Measurements from ENCODE around the gene WDR12. TPM values are rescaled to one million over a fixed set of nuclear protein-coding genes. Genes with fewer than 3 reads are reported as not detected.
A peak's percentile ranks its signal among the peaks of the same experiment; 100 is the strongest.
"Not testable (repeated sequence)": the region's sequence is repeated elsewhere in the genome, so short reads cannot be mapped to it uniquely, and the experiment has no call there.

WDR12 gene
- total RNA-seq, 4 donors from 2014 or later, result 6.2 to 18.7 (median 7.6) TPM

GRCh38 chr2:202933139-202933510 lies 21.7 kb upstream of the WDR12 start:
- no peak for DNase-seq (ENCODE audit: low spot score in 2 of 2)
- WGBS, 2 donors, result 90 to 93% methylated on average over 5 of the region's 5 CpGs
- no peak overlapping the region for H3K4me3 ChIP-seq (ENCODE audit: low read depth, poor library complexity, severe bottlenecking)
- TF ChIP-seq POLR2A (IDR thresholded peaks at IDR 0.05), result no peak
- no peak for TF ChIP-seq CTCF (IDR thresholded peaks at IDR 0.05)
- intact Hi-C loops (cut with DNase I; ENCODE audit: low total_unique reads), result no loop called here

- H3K4me3 ChIP-seq (ENCODE audit: low read depth, poor library complexity, severe bottlenecking), result no peak overlapping the region
- no peak for DNase-seq (ENCODE audit: low spot score in 2 of 2)
- WGBS, 2 donors, result 88 to 89% methylated on average over 3 of the region's 3 CpGs
- TF ChIP-seq POLR2A (IDR thresholded peaks at IDR 0.05), result no peak
- TF ChIP-seq CTCF (IDR thresholded peaks at IDR 0.05), result no peak
- intact Hi-C loops (cut with DNase I; ENCODE audit: low total_unique reads), result no loop called here
These were observed 21.1 kb upstream of the WDR12 start for GRCh38 chr2:202932425-202933138.

- TF ChIP-seq POLR2A (IDR thresholded peaks at IDR 0.05) (no peak), CTCF (IDR thresholded peaks at IDR 0.05) (no peak)
- no peak for DNase-seq (ENCODE audit: low spot score in 2 of 2)
- WGBS, 2 donors, result 85 to 91% methylated on average over 1 of the region's 1 CpG
- intact Hi-C loops (cut with DNase I; ENCODE audit: low total_unique reads), result no loop called here
- H3K4me3 ChIP-seq (ENCODE audit: low read depth, poor library complexity, severe bottlenecking), result no peak overlapping the region
These were observed 7.4 kb upstream of the WDR12 start for GRCh38 chr2:202918860-202919259.

GRCh38 chr2:202912342-202913201 lies 1.1 kb upstream of the WDR12 start:
- peak overlapping the region; percentile 66 for H3K4me3 ChIP-seq (ENCODE audit: low read depth, poor library complexity, severe bottlenecking)
- intact Hi-C loops (cut with DNase I; ENCODE audit: low total_unique reads); DNase-seq (ENCODE audit: low spot score in 2 of 2): not testable (repeated sequence)
- WGBS, 2 donors, result 3 to 4% methylated on average over 8 of the region's 49 CpGs

- TF ChIP-seq POLR2A (IDR thresholded peaks at IDR 0.05), result no peak
- TF ChIP-seq CTCF (IDR thresholded peaks at IDR 0.05), result no peak
- intact Hi-C loops (cut with DNase I; ENCODE audit: low total_unique reads), result no loop called here
- H3K4me3 ChIP-seq (ENCODE audit: low read depth, poor library complexity, severe bottlenecking), result peak overlapping the region; percentile 66
- no peak for DNase-seq (ENCODE audit: low spot score in 2 of 2)
- 0% methylated on average over 8 of the region's 8 CpGs for WGBS, 2 donors
These were observed 316 bp downstream of the WDR12 start for GRCh38 chr2:202911203-202911511.

GRCh38 chr2:202910698-202911097 lies 775 bp downstream of the WDR12 start:
- TF ChIP-seq POLR2A (IDR thresholded peaks at IDR 0.05), result no peak
- TF ChIP-seq CTCF (IDR thresholded peaks at IDR 0.05), result no peak
- intact Hi-C loops (cut with DNase I; ENCODE audit: low total_unique reads), result no loop called here
- DNase-seq (ENCODE audit: low spot score in 2 of 2), result no peak
- WGBS, 2 donors, result 15% methylated on average over 3 of the region's 3 CpGs
- H3K4me3 ChIP-seq (ENCODE audit: low read depth, poor library complexity, severe bottlenecking), result no peak overlapping the region

- H3K4me3 ChIP-seq (ENCODE audit: low read depth, poor library complexity, severe bottlenecking); intact Hi-C loops (cut with DNase I; ENCODE audit: low total_unique reads): not testable (repeated sequence)
These were observed 1.2 kb downstream of the WDR12 start for GRCh38 chr2:202910250-202910649.

More at GRCh38 chr2:202910250-202910649, 1.2 kb downstream of the WDR12 start:
- WGBS, 2 donors, result 88 to 90% methylated on average over 5 of the region's 5 CpGs
- DNase-seq (ENCODE audit: low spot score in 2 of 2), result not testable (repeated sequence)

Measured in lower leg skin (tissue), 4 donors.